ENCODE results near the gene DNAJC13.
"Not testable (repeated sequence)": the region's sequence is repeated elsewhere in the genome, so short reads cannot be mapped to it uniquely, and the experiment has no call there.

The DNAJC13 gene

GRCh38 chr3:132543011-132543739, 125.9 kb downstream of the DNAJC13 start:
- DNase-seq (ENCODE audit: low read depth): peak; percentile 96

GRCh38 chr3:132544130-132544529, 126.8 kb downstream of the DNAJC13 start:
- no peak for DNase-seq (ENCODE audit: low read depth)

GRCh38 chr3:132545471-132545870, 128.2 kb downstream of the DNAJC13 start:
- DNase-seq (ENCODE audit: low read depth): no peak

GRCh38 chr3:132549169-132549568, 131.9 kb downstream of the DNAJC13 start:
- DNase-seq (ENCODE audit: low read depth): no peak

GRCh38 chr3:132549890-132550578, 132.7 kb downstream of the DNAJC13 start:
- peak; percentile 79 for DNase-seq (ENCODE audit: low read depth)

- DNase-seq (ENCODE audit: low read depth): no peak
These were observed 133.4 kb downstream of the DNAJC13 start for GRCh38 chr3:132550579-132551305.

- DNase-seq (ENCODE audit: low read depth): no peak
These were observed 136.5 kb downstream of the DNAJC13 start for GRCh38 chr3:132553826-132554225.

GRCh38 chr3:132554437-132554836, 137.1 kb downstream of the DNAJC13 start:
- no peak for DNase-seq (ENCODE audit: low read depth)

GRCh38 chr3:132555306-132556035, 138.2 kb downstream of the DNAJC13 start:
- no peak for DNase-seq (ENCODE audit: low read depth)

- not testable (repeated sequence) for DNase-seq (ENCODE audit: low read depth)
These were observed 138.7 kb downstream of the DNAJC13 start for GRCh38 chr3:132556036-132556386.

- DNase-seq (ENCODE audit: low read depth): no peak
These were observed 139.3 kb downstream of the DNAJC13 start for GRCh38 chr3:132556508-132557159.

- no peak for DNase-seq (ENCODE audit: low read depth)
These were observed 143.7 kb downstream of the DNAJC13 start for GRCh38 chr3:132561003-132561402.

GRCh38 chr3:132563420-132564069, 146.2 kb downstream of the DNAJC13 start:
- no peak for DNase-seq (ENCODE audit: low read depth)

- no peak for DNase-seq (ENCODE audit: low read depth)
These were observed 146.8 kb downstream of the DNAJC13 start for GRCh38 chr3:132564070-132564465.

- DNase-seq (ENCODE audit: low read depth): no peak
These were observed 151.1 kb downstream of the DNAJC13 start for GRCh38 chr3:132568422-132568821.

GRCh38 chr3:132569153-132569552, 151.9 kb downstream of the DNAJC13 start:
- no peak for DNase-seq (ENCODE audit: low read depth)

- DNase-seq (ENCODE audit: low read depth): no peak
These were observed 152.3 kb downstream of the DNAJC13 start for GRCh38 chr3:132569580-132569979.

- DNase-seq (ENCODE audit: low read depth): no peak
These were observed 152.7 kb downstream of the DNAJC13 start for GRCh38 chr3:132570016-132570415.

GRCh38 chr3:132573797-132574211, 156.5 kb downstream of the DNAJC13 start:
- no peak for DNase-seq (ENCODE audit: low read depth)

GRCh38 chr3:132587401-132587800, 170.1 kb downstream of the DNAJC13 start:
- DNase-seq (ENCODE audit: low read depth): no peak
